ENCODE results near the gene COG5.

Gene COG5

GRCh38 chr7:107505362-107505761 lies 58.4 kb downstream of the COG5 start:
- no peak overlapping the region for H4K8ac ChIP-seq (ENCODE audit: low read depth, low read length)
- no peaks in the 10 kb centered on the region for H3K79me2 ChIP-seq (ENCODE audit: control insufficient read depth, insufficient read depth, low read length, poor library complexity)
- H3K4me3 ChIP-seq (ENCODE audit: low read depth, low read length), result no peak overlapping the region
- H3K79me1 ChIP-seq (ENCODE audit: low read length), result no peaks in the 10 kb centered on the region
- H2BK120ac ChIP-seq (ENCODE audit: insufficient read depth, low read length, poor library complexity), result no peak overlapping the region
- H2AK5ac ChIP-seq (ENCODE audit: low read length), result no peak overlapping the region
- no peak overlapping the region for H2BK5ac ChIP-seq (ENCODE audit: low read depth, low read length, poor library complexity)
- H3K27me3 ChIP-seq (ENCODE audit: insufficient read depth, low read length), result no peaks in the 10 kb centered on the region
- H3K4me2 ChIP-seq (ENCODE audit: low read length), result no peak overlapping the region
- no peak overlapping the region for H3K14ac ChIP-seq (ENCODE audit: low read length)
- no peak overlapping the region for H2BK12ac ChIP-seq (ENCODE audit: low read length)
- H3K4me1 ChIP-seq (ENCODE audit: control insufficient read depth in 1 of 2, insufficient read depth in 2 of 2, low read length in 2 of 2), result peaks cover 4 to 10% of the 10 kb centered on the region in 2 experiments
- no peak overlapping the region for H3K23ac ChIP-seq (ENCODE audit: low read length)
- H3K4ac ChIP-seq (ENCODE audit: low read depth, low read length), result no peak overlapping the region
- H3K27ac ChIP-seq (ENCODE audit: low read depth, low read length), result no peak overlapping the region
- no peak overlapping the region for H3K18ac ChIP-seq (ENCODE audit: low read length)
- H3K9me3 ChIP-seq (ENCODE audit: insufficient read depth, low read depth, low read length), result peaks cover 3% of the 10 kb centered on the region
- H4K12ac ChIP-seq (ENCODE audit: low read depth, low read length), result no peak overlapping the region
- H3K9ac ChIP-seq (ENCODE audit: low read length), result no peak overlapping the region
- no CpG with 5 or more reads among the region's 1 CpG for WGBS (ENCODE audit: extremely low coverage, insufficient coverage, insufficient read length)
- peaks cover 2 to 6% of the 10 kb centered on the region in 2 experiments for H3K36me3 ChIP-seq (ENCODE audit: control insufficient read depth in 1 of 2, insufficient read depth in 2 of 2, low read length in 2 of 2)
- no peak overlapping the region for H4K91ac ChIP-seq (ENCODE audit: low read depth, low read length)
- H2AFZ ChIP-seq (ENCODE audit: insufficient read depth, low read length, poor library complexity), result no peak overlapping the region
- DNase-seq, result no peak

DNA sequence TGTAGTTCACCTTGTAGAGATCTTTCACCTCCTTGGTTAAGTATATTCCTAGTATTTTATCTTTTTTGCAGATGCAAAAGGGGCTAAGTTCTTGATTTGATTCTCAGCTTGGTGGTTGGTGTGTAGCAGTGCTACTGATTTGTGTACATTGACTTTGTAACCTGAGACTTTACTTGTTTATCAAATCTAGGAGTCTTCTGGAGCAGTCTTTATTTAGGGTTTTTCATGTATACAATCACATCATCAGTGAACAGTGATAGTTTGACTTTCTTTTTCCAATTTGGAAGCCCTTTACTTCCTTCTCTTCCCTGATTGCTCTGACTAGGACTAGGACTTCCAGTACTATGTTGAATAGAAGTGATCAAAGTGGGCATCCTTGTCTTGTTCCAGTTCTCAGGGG lies 60.0 kb downstream of the COG5 start:
- H4K12ac ChIP-seq (ENCODE audit: low read depth, low read length), result no peak overlapping the region
- no peaks in the 10 kb centered on the region for H3K27me3 ChIP-seq (ENCODE audit: insufficient read depth, low read length)
- no peak overlapping the region for H4K91ac ChIP-seq (ENCODE audit: low read depth, low read length)
- H3K18ac ChIP-seq (ENCODE audit: low read length), result no peak overlapping the region
- no peak overlapping the region for H3K4me3 ChIP-seq (ENCODE audit: low read depth, low read length)
- H2BK120ac ChIP-seq (ENCODE audit: insufficient read depth, low read length, poor library complexity), result no peak overlapping the region
- peaks cover 4 to 10% of the 10 kb centered on the region in 2 experiments for H3K4me1 ChIP-seq (ENCODE audit: control insufficient read depth in 1 of 2, insufficient read depth in 2 of 2, low read length in 2 of 2)
- no peaks in the 10 kb centered on the region for H3K79me1 ChIP-seq (ENCODE audit: low read length)
- no peak overlapping the region for H2AK5ac ChIP-seq (ENCODE audit: low read length)
- H3K9me3 ChIP-seq (ENCODE audit: insufficient read depth, low read depth, low read length), result peaks cover 3% of the 10 kb centered on the region
- no peak overlapping the region for H3K4me2 ChIP-seq (ENCODE audit: low read length)
- no peak overlapping the region for H3K27ac ChIP-seq (ENCODE audit: low read depth, low read length)
- DNase-seq, result no peak
- no peak overlapping the region for H2AFZ ChIP-seq (ENCODE audit: insufficient read depth, low read length, poor library complexity)
- H3K14ac ChIP-seq (ENCODE audit: low read length), result no peak overlapping the region
- no peak overlapping the region for H3K23ac ChIP-seq (ENCODE audit: low read length)
- no peak overlapping the region for H2BK12ac ChIP-seq (ENCODE audit: low read length)
- no peak overlapping the region for H3K9ac ChIP-seq (ENCODE audit: low read length)
- H3K79me2 ChIP-seq (ENCODE audit: control insufficient read depth, insufficient read depth, low read length, poor library complexity), result no peaks in the 10 kb centered on the region
- no peak overlapping the region for H2BK5ac ChIP-seq (ENCODE audit: low read depth, low read length, poor library complexity)
- no peak overlapping the region for H3K4ac ChIP-seq (ENCODE audit: low read depth, low read length)
- no peak overlapping the region for H4K8ac ChIP-seq (ENCODE audit: low read depth, low read length)
- peaks cover 2 to 6% of the 10 kb centered on the region in 2 experiments for H3K36me3 ChIP-seq (ENCODE audit: control insufficient read depth in 1 of 2, insufficient read depth in 2 of 2, low read length in 2 of 2)

GRCh38 chr7:107502797-107503196 lies 60.9 kb downstream of the COG5 start:
- WGBS (ENCODE audit: extremely low coverage, insufficient coverage, insufficient read length), result no CpG with 5 or more reads among the region's 2 CpGs
- Histone ChIP-seq H2AFZ (ENCODE audit: insufficient read depth, low read length, poor library complexity) (no peak overlapping the region), H3K27me3 (ENCODE audit: insufficient read depth, low read length) (no peaks in the 10 kb centered on the region), H3K9me3 (ENCODE audit: insufficient read depth, low read depth, low read length) (peaks cover under 1% of the 10 kb centered on the region), H2BK120ac (ENCODE audit: insufficient read depth, low read length, poor library complexity) (no peak overlapping the region), H3K27ac (ENCODE audit: low read depth, low read length) (no peak overlapping the region), H3K14ac (ENCODE audit: low read length) (no peak overlapping the region), H2AK5ac (ENCODE audit: low read length) (no peak overlapping the region), H3K23ac (ENCODE audit: low read length) (no peak overlapping the region), H3K4me2 (ENCODE audit: low read length) (no peak overlapping the region), H2BK5ac (ENCODE audit: low read depth, low read length, poor library complexity) (no peak overlapping the region), H4K91ac (ENCODE audit: low read depth, low read length) (no peak overlapping the region), H3K36me3 (ENCODE audit: control insufficient read depth in 1 of 2, insufficient read depth in 2 of 2, low read length in 2 of 2) (peaks cover under 1 to 1% of the 10 kb centered on the region in 2 experiments), H3K79me2 (ENCODE audit: control insufficient read depth, insufficient read depth, low read length, poor library complexity) (no peaks in the 10 kb centered on the region), H3K4me1 (ENCODE audit: control insufficient read depth in 1 of 2, insufficient read depth in 2 of 2, low read length in 2 of 2) (peaks cover 4 to 10% of the 10 kb centered on the region in 2 experiments), H4K12ac (ENCODE audit: low read depth, low read length) (no peak overlapping the region), H3K79me1 (ENCODE audit: low read length) (no peaks in the 10 kb centered on the region), H3K9ac (ENCODE audit: low read length) (no peak overlapping the region), H3K4ac (ENCODE audit: low read depth, low read length) (no peak overlapping the region), H4K8ac (ENCODE audit: low read depth, low read length) (no peak overlapping the region), H3K18ac (ENCODE audit: low read length) (no peak overlapping the region), H2BK12ac (ENCODE audit: low read length) (no peak overlapping the region), H3K4me3 (ENCODE audit: low read depth, low read length) (no peak overlapping the region)
- DNase-seq, result no peak

GRCh38 chr7:107502154-107502553 lies 61.6 kb downstream of the COG5 start:
- no peak overlapping the region for H3K9ac ChIP-seq (ENCODE audit: low read length)
- no peak overlapping the region for H2BK12ac ChIP-seq (ENCODE audit: low read length)

More at GRCh38 chr7:107502154-107502553, 61.6 kb downstream of the COG5 start:
- Histone ChIP-seq H3K4me1 (ENCODE audit: control insufficient read depth in 1 of 2, insufficient read depth in 2 of 2, low read length in 2 of 2) (peaks cover 4 to 10% of the 10 kb centered on the region in 2 experiments), H3K4me2 (ENCODE audit: low read length) (no peak overlapping the region), H3K4ac (ENCODE audit: low read depth, low read length) (no peak overlapping the region), H2BK5ac (ENCODE audit: low read depth, low read length, poor library complexity) (no peak overlapping the region), H2BK120ac (ENCODE audit: insufficient read depth, low read length, poor library complexity) (no peak overlapping the region), H4K91ac (ENCODE audit: low read depth, low read length) (no peak overlapping the region), H3K79me1 (ENCODE audit: low read length) (no peaks in the 10 kb centered on the region), H3K27me3 (ENCODE audit: insufficient read depth, low read length) (no peaks in the 10 kb centered on the region), H3K9me3 (ENCODE audit: insufficient read depth, low read depth, low read length) (no peaks in the 10 kb centered on the region), H2AK5ac (ENCODE audit: low read length) (no peak overlapping the region), H3K36me3 (ENCODE audit: control insufficient read depth in 1 of 2, insufficient read depth in 2 of 2, low read length in 2 of 2) (no peaks in the 10 kb centered on the region), H3K18ac (ENCODE audit: low read length) (no peak overlapping the region), H3K14ac (ENCODE audit: low read length) (no peak overlapping the region), H3K4me3 (ENCODE audit: low read depth, low read length) (no peak overlapping the region), H3K23ac (ENCODE audit: low read length) (no peak overlapping the region), H4K8ac (ENCODE audit: low read depth, low read length) (no peak overlapping the region), H2AFZ (ENCODE audit: insufficient read depth, low read length, poor library complexity) (no peak overlapping the region), H3K27ac (ENCODE audit: low read depth, low read length) (no peak overlapping the region), H3K79me2 (ENCODE audit: control insufficient read depth, insufficient read depth, low read length, poor library complexity) (no peaks in the 10 kb centered on the region), H4K12ac (ENCODE audit: low read depth, low read length) (no peak overlapping the region)
- no CpG with 5 or more reads among the region's 3 CpGs for WGBS (ENCODE audit: extremely low coverage, insufficient coverage, insufficient read length)
- no peak for DNase-seq
